AG04450 (cell line): ENCODE measurements around the gene KCTD1. TPM values are rescaled to one million over a fixed set of nuclear protein-coding genes. Genes with fewer than 3 reads are reported as not detected.

Experiments
- CTCF ChIA-PET: fragments of 300-600, 350-600 bp; formaldehyde crosslinking; extraction: SDS; loops from one replicate; lab custom pipeline; 2022; ENCODE audit warnings: antibody characterized with exemption, inconsistent platforms; lab: Charles Lee
- POLR2A ChIA-PET: fragments of 350-600 bp; formaldehyde crosslinking; extraction: SDS; loops from one replicate; lab custom pipeline; 2021; ENCODE audit warnings: antibody characterized with exemption, inconsistent platforms; lab: Yijun Ruan, JAX
- DNase-seq: peaks from one replicate; pipeline ENCODE4 v3.0.0-alpha.2; 2011; ENCODE audit warnings: low read depth, low spot score
- H3K27ac ChIP-seq: one replicate; pipeline ENCODE4 v1.5.1; 2012; ENCODE audit warnings: low read depth, low read length, control low read depth
- H3K27me3 ChIP-seq: one replicate; pipeline ENCODE4 v1.6.0; 2012; ENCODE audit warnings: low read length; ENCODE audit not compliant: control insufficient read depth, insufficient read depth
- H3K4me3 ChIP-seq: 2 replicates; pipeline ENCODE4 v1.5.1; 2011; ENCODE audit warnings: mild to moderate bottlenecking, low read depth, low read length, control low read depth
- H3K9me3 ChIP-seq: 2 replicates; pipeline ENCODE4 v1.5.1; 2012; ENCODE audit warnings: low read length; ENCODE audit not compliant: control insufficient read depth, insufficient read depth
- CTCF ChIP-seq: IDR thresholded peaks from 2 replicates; pipeline ENCODE4 v1.5.1; 2011; ENCODE audit warnings: low read depth, low read length, control low read depth, inconsistent platforms
- polyA plus RNA-seq: library from polyadenylated mRNA; depleted of rRNA; stranded (reverse); fragments of >200 nt; gene quantifications from 2 replicates; pipeline ENCODE4 v1.2.3, GENCODE V29; 2011

KCTD1 gene
- polyA plus RNA-seq, 1 experiment = 5.0 TPM

GRCh38 chr18:26462355-26462754 lies 86.0 kb downstream of the KCTD1 start:
- Histone ChIP-seq H3K27me3 (no peaks in the 10 kb centered on the region), H3K4me3 (no peak overlapping the region), H3K27ac (no peak overlapping the region), H3K9me3 (no peaks in the 10 kb centered on the region; the same call in 1 of the 2 replicates)
- no peak for DNase-seq
- POLR2A ChIA-PET = no interaction called here
- CTCF ChIA-PET = no interaction called here
- no peak for TF ChIP-seq CTCF

GRCh38 chr18:26461405-26461804 lies 86.9 kb downstream of the KCTD1 start:
- no peak for TF ChIP-seq CTCF
- DNase-seq = no peak
- Histone ChIP-seq H3K27me3 (no peaks in the 10 kb centered on the region), H3K4me3 (no peak overlapping the region), H3K27ac (no peak overlapping the region), H3K9me3 (no peaks in the 10 kb centered on the region; the same call in 1 of the 2 replicates)
- POLR2A ChIA-PET = no interaction called here
- CTCF ChIA-PET = no interaction called here

- CTCF ChIA-PET = no interaction called here
- no peaks in the 10 kb centered on the region; the same call in 1 of the 2 replicates for H3K9me3 ChIP-seq
- no peak for TF ChIP-seq CTCF
- no peak for DNase-seq
- POLR2A ChIA-PET = no interaction called here
- no peak overlapping the region for H3K4me3 ChIP-seq
- no peak overlapping the region for H3K27ac ChIP-seq
- no peaks in the 10 kb centered on the region for H3K27me3 ChIP-seq
Observed at GRCh38 chr18:26460449-26461091, 87.8 kb downstream of the KCTD1 start.

- TF ChIP-seq CTCF = no peak
- DNase-seq = no peak
- H3K27ac ChIP-seq = no peak overlapping the region
- ChIA-PET CTCF (no interaction called here), POLR2A (no interaction called here)
- H3K27me3 ChIP-seq = no peaks in the 10 kb centered on the region
- H3K4me3 ChIP-seq = no peak overlapping the region
- H3K9me3 ChIP-seq = no peaks in the 10 kb centered on the region; the same call in 1 of the 2 replicates
Observed at GRCh38 chr18:26459884-26460283, 88.5 kb downstream of the KCTD1 start.

- ChIA-PET CTCF (no interaction called here), POLR2A (no interaction called here)
- Histone ChIP-seq H3K27ac (no peak overlapping the region), H3K9me3 (no peaks in the 10 kb centered on the region; the same call in 1 of the 2 replicates), H3K27me3 (no peaks in the 10 kb centered on the region), H3K4me3 (no peak overlapping the region)
- DNase-seq = no peak
- TF ChIP-seq CTCF = no peak
Observed at GRCh38 chr18:26459340-26459739, 89.0 kb downstream of the KCTD1 start.
